Mesodermal cell (in vitro differentiated cells): Measurements from ENCODE around the gene PRSS2.
"Not testable (repeated sequence)": the region's sequence is repeated elsewhere in the genome, so short reads cannot be mapped to it uniquely, and the experiment has no call there.

Experiments
- H3K27ac ChIP-seq: 2 replicates; pipeline ENCODE4 v1.7.0; 2013; ENCODE audit warnings: mild to moderate bottlenecking, low read depth, low read length, moderate library complexity; ENCODE audit not compliant: severe bottlenecking
- H3K36me3 ChIP-seq: 2 replicates; pipeline ENCODE4 v1.7.1; 2013; ENCODE audit warnings: mild to moderate bottlenecking, low read length, moderate library complexity; ENCODE audit not compliant: control insufficient read depth, insufficient read depth
- H3K4me1 ChIP-seq: one replicate; pipeline ENCODE4 v1.7.1; 2013; ENCODE audit warnings: mild to moderate bottlenecking, low read length; ENCODE audit not compliant: insufficient read depth, control insufficient read depth, poor library complexity, severe bottlenecking
- H3K4me3 ChIP-seq: 2 replicates; pipeline ENCODE4 v1.7.0; 2013; ENCODE audit warnings: low read length, control low read depth, mild to moderate bottlenecking; ENCODE audit not compliant: insufficient read depth, poor library complexity, severe bottlenecking; ENCODE audit errors: extremely low read depth
- H3K9me3 ChIP-seq: 2 replicates; pipeline ENCODE4 v1.7.1; 2013; ENCODE audit warnings: mild to moderate bottlenecking, low read length, moderate library complexity; ENCODE audit not compliant: control insufficient read depth
- WGBS, 2 experiments: methylation state at CpG; one replicate each; pipeline ENCODE4 v1.1.5; 2013; ENCODE audit warnings: missing lambda C conversion rate in 2 of 2; ENCODE audit not compliant: insufficient coverage in 2 of 2; 5-methylcytosine and 5-hydroxymethylcytosine counted together

Gene PRSS2

GRCh38 chr7:142774826-142775225, 4.1 kb downstream of the PRSS2 start:
- Histone ChIP-seq H3K4me1 (no peaks in the 10 kb centered on the region), H3K4me3 (no peak overlapping the region), H3K9me3 (no peaks in the 10 kb centered on the region), H3K36me3 (no peaks in the 10 kb centered on the region), H3K27ac (no peak overlapping the region)
- 54 to 66% methylated on average over 6 to 8 of the region's 8 CpGs for WGBS, 2 experiments

DNA sequence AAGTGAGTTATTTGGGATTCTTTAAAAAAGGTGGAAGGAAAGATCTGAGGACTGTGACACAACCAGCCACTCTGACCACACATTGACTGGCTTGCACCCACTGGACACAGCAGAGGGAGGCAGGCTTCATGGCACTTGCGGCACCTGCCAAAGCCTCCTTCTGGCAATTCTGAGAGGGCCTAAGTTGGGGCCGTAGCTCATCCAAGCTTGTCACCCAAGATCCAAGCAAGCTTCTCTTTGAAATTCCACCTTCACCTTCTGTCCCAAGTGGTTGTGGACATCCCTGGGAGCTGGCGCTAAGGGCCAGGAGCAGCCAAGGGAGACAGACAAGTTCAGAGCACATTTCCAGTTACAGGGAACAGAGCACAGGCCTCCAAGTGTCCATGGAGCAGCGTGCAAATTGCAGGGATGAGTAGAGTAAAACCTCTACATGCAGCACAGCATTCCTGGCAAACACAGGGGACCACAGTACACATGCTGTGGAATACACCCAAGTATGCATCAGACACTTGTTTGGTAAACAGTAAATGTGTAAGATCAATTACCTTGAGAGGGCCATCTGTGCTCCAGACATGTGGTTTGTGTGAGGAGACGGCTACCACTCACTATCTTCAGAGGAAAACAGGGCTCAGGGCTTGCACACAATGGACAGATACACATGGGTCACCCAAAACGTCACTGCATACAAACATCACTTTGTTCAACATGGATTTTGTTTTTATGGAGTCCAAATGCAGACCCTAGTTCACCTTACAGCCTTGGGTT, 4.8 kb downstream of the PRSS2 start:
- not testable (repeated sequence) for H3K4me3 ChIP-seq, H3K36me3 ChIP-seq, H3K4me1 ChIP-seq, H3K9me3 ChIP-seq, H3K27ac ChIP-seq
- 45 to 78% methylated on average over 2 to 6 of the region's 6 CpGs for WGBS, 2 experiments

GRCh38 chr7:142776206-142776844, 5.6 kb downstream of the PRSS2 start:
- Histone ChIP-seq H3K4me3 (no peak overlapping the region), H3K4me1 (no peaks in the 10 kb centered on the region), H3K36me3 (no peaks in the 10 kb centered on the region), H3K27ac (no peak overlapping the region), H3K9me3 (no peaks in the 10 kb centered on the region)
- WGBS, 2 experiments, result 79 to 86% methylated on average over 7 to 8 of the region's 9 CpGs

DNA sequence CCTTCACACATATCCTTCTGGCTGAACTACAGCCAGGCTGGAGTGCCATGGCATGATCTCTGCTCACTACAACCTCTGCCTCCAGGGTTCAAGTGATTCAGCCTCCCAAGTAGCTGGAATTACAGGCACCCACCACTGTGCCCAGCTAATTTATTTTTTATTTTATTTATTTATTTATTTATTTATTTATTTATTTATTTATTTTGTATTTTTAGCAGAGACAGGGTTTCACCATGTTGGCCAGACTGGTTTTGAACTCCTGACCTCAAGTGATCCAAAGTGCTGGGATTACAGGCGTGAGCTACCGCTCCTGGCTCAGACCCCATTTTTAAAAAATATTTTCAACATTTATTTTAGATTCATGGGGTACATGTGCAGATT, 6.1 kb downstream of the PRSS2 start:
- H3K4me1 ChIP-seq, H3K27ac ChIP-seq, H3K9me3 ChIP-seq, H3K4me3 ChIP-seq, H3K36me3 ChIP-seq: not testable (repeated sequence)
- no CpG with 5 or more reads among the region's 2 CpGs for WGBS, 2 experiments

DNA sequence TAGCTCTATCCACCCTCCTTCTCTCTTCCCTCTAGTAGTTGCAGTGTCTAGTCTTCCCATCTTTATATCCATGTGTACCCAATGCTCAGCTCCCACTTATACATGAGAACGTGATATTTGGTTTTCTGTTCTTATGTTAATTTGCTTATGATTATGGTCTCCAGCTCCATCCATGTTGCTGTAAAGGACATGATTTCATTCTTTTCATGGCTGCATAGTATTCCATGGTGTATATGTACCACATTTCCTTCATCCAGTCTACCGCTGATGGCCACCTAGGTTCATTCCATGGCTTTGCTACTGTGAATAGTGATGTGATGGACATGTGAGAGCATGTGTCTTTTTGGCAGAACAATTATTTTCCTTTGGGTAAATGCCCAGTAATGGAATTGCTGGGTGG, 6.5 kb downstream of the PRSS2 start:
- H3K4me3 ChIP-seq, result no peak overlapping the region
- no peaks in the 10 kb centered on the region for H3K9me3 ChIP-seq
- H3K27ac ChIP-seq, result no peak overlapping the region
- H3K36me3 ChIP-seq, result no peaks in the 10 kb centered on the region
- WGBS, 2 experiments, result no CpG with 5 or more reads among the region's 2 CpGs
- H3K4me1 ChIP-seq, result no peaks in the 10 kb centered on the region

GRCh38 chr7:142782922-142783900, 12.4 kb downstream of the PRSS2 start:
- H3K4me1 ChIP-seq, result no peaks in the 10 kb centered on the region
- 23 to 40% methylated on average over 14 to 16 of the region's 32 CpGs for WGBS, 2 experiments
- H3K9me3 ChIP-seq, result no peaks in the 10 kb centered on the region
- no peak overlapping the region for H3K27ac ChIP-seq
- no peaks in the 10 kb centered on the region for H3K36me3 ChIP-seq
- H3K4me3 ChIP-seq, result peak overlapping the region; percentile 21

DNA sequence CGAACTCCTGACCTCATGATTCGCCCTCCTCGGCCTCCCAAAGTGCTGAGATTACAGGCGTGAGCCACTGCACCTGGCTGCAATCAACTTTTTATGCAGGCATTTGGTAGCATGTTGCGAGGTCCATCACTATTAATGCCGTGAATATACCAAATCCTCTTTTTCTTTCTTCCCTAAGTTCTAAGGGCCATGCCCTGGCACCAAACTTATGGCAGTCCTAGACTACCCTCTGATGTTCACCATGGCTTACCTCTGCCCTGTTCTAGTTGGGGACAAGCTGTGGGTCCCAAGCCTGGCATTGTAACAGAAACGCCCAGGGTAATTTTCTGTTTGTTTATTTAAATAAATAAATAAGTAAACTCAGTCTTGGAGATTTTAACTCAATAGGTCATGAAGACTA, 13.3 kb downstream of the PRSS2 start:
- Histone ChIP-seq H3K4me3 (no peak overlapping the region), H3K36me3 (no peaks in the 10 kb centered on the region), H3K9me3 (no peaks in the 10 kb centered on the region), H3K27ac (no peak overlapping the region), H3K4me1 (no peaks in the 10 kb centered on the region)
- WGBS, 2 experiments, result 90 to 92% methylated on average over 5 to 6 of the region's 7 CpGs

- Histone ChIP-seq H3K4me1 (no peaks in the 10 kb centered on the region), H3K27ac (no peak overlapping the region), H3K9me3 (no peaks in the 10 kb centered on the region), H3K36me3 (no peaks in the 10 kb centered on the region), H3K4me3 (no peak overlapping the region)
- WGBS, 2 experiments, result 92 to 100% methylated on average over 1 to 4 of the region's 8 CpGs
Measured at GRCh38 chr7:142784716-142785115, 13.9 kb downstream of the PRSS2 start.

DNA sequence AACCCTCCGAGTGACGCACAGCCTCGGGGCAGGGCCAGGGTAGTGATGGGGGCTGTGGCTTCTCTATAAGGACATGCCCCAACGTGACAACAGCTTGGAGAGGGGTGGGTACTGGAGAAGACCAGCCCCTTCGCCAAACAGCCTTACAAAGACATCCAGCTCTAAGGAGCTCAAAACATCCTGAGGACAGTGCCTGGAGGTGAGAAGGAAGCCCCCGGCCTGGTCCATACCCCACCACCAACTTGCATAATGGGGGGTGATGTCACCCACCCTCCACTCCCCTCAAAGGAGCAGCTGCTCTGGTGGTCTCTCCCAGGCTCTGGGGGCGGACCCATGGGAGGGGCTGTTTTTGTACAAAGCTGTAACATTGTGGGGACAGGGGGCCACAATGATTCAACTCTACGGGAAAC, 15.1 kb downstream of the PRSS2 start:
- Histone ChIP-seq H3K9me3 (no peaks in the 10 kb centered on the region), H3K4me1 (no peaks in the 10 kb centered on the region), H3K36me3 (no peaks in the 10 kb centered on the region), H3K27ac (no peak overlapping the region), H3K4me3 (no peak overlapping the region)
- WGBS, 2 experiments, result 68% methylated on average over 3 of the region's 8 CpGs; no CpG with 5 or more reads in 1 of the 2 experiments

DNA sequence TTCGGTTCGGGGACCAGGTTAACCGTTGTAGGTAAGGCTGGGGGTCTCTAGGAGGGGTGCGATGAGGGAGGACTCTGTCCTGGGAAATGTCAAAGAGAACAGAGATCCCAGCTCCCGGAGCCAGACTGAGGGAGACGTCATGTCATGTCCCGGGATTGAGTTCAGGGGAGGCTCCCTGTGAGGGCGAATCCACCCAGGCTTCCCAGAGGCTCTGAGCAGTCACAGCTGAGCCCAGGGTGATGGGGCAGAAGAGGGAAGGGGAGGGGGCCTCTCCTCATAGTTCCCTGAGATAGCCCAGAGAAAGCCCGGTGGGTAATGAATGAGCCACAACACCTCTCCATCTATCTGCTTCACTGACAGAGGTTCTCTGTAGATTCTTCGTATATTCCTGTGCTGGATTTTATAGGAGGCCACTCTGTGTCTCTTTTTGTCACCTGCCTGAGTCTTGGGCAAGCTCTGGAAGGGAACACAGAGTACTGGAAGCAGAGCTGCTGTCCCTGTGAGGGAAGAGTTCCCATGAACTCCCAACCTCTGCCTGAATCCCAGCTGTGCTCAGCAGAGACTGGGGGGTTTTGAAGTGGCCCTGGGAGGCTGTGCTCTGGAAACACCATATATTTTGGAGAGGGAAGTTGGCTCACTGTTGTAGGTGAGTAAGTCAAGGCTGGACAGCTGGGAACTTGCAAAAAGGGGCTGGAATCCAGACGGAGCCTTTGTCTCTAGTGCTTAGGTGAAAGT, 16.4 kb downstream of the PRSS2 start:
- Histone ChIP-seq H3K4me3 (no peak overlapping the region), H3K4me1 (no peaks in the 10 kb centered on the region), H3K9me3 (no peaks in the 10 kb centered on the region), H3K36me3 (no peaks in the 10 kb centered on the region), H3K27ac (no peak overlapping the region)
- WGBS, 2 experiments, result 89 to 91% methylated on average over 6 to 7 of the region's 11 CpGs
